K562 (cell line): ENCODE data around the gene KIF19. TPM values are rescaled to one million over a fixed set of nuclear protein-coding genes. Genes with fewer than 3 reads are reported as not detected.

ENCODE experiments used
- ATAC-seq: fragments of 200-7000 bp; cut with Tn5 transposase; 3 replicates; pipeline ENCODE4 v1.9.1; 2020; ENCODE audit warnings: moderate library complexity
- BruUV-seq: library from RNA; stranded (reverse); fragments of 400-500 nt; replicated peaks from 2 replicates; lab custom pipeline; 2021; lab: Mats Ljungman, UMichigan
- CTCF ChIA-PET: fragments of 300-600 bp; formaldehyde crosslinking; extraction: SDS; loops from one replicate; lab custom pipeline; 2021; ENCODE audit warnings: low intra/inter-chr PET ratio; lab: Yijun Ruan, JAX
- POLR2A ChIA-PET: fragments of 300-600, 350-650 bp; sonication (Branson Sonifier 250); formaldehyde crosslinking; extraction: SDS; loops from one replicate; lab custom pipeline; 2021; ENCODE audit warnings: antibody characterized with exemption, inconsistent platforms; lab: Yijun Ruan, JAX
- DNase-seq, 4 experiments: peaks; one replicate each; pipeline versions ENCODE4 v3.0.0 to v3.0.0-alpha.2; 2011 to 2018; ENCODE audit warnings: low spot score in 3 of 4, mixed read lengths in 3 of 4; ENCODE audit errors: extremely low read depth in 1 of 4
- FAIRE-seq: peaks from 2 replicates; lab custom pipeline; 2011; peaks lifted over from hg19 to GRCh38; lab: Jason Lieb, UNC
- H2AFZ ChIP-seq: 2 replicates; pipeline ENCODE4 v1.6.0; 2011; ENCODE audit warnings: low read depth, low read length, control low read depth, inconsistent platforms
- H3K27ac ChIP-seq: fragments of 200-600 bp; 3 replicates; pipeline ENCODE4 v1.8.0; 2011; ENCODE audit warnings: low read depth, mild to moderate bottlenecking, control low read depth, inconsistent platforms, low read length, moderate library complexity, mixed read lengths; ENCODE audit errors: extremely low read depth
- H3K27me3 ChIP-seq, 2 experiments: fragments of 300-600 bp in 1 of 2; 2 replicates in 1 of 2; 3 replicates in 1 of 2; pipeline versions ENCODE4 v1.6.0 to v1.8.0; 2011; ENCODE audit warnings: inconsistent platforms in 2 of 2, low read length in 2 of 2, mild to moderate bottlenecking in 1 of 2, mixed read lengths in 1 of 2, moderate library complexity in 1 of 2; ENCODE audit not compliant: control insufficient read depth in 2 of 2, insufficient read depth in 2 of 2
- H3K36me3 ChIP-seq: fragments of 300-600 bp; 3 replicates; pipeline ENCODE4 v1.8.0; 2011; ENCODE audit warnings: mild to moderate bottlenecking, low read length, inconsistent platforms; ENCODE audit not compliant: control insufficient read depth, insufficient read depth
- H3K4me1 ChIP-seq, 2 experiments: fragments of 200-600 bp in 1 of 2; replicated peaks in 1 of 2; 2 replicates in 1 of 2; 3 replicates in 1 of 2; pipeline versions ENCODE4 v1.5.1 to v1.8.0; 2011; ENCODE audit warnings: inconsistent platforms in 2 of 2, low read length in 2 of 2, mild to moderate bottlenecking in 1 of 2, mixed read lengths in 1 of 2, moderate library complexity in 1 of 2; ENCODE audit not compliant: control insufficient read depth in 2 of 2, insufficient read depth in 2 of 2
- H3K4me2 ChIP-seq: 2 replicates; pipeline ENCODE4 v1.6.1; 2011; ENCODE audit warnings: low read length, control low read depth, inconsistent platforms, mixed read lengths; ENCODE audit not compliant: insufficient read depth
- H3K4me3 ChIP-seq: fragments of 200-600 bp; sonication (generic), shearing (Covaris generic); 2 replicates; pipeline ENCODE4 v1.5.1; 2016; ENCODE audit warnings: control low read depth, inconsistent platforms
- H3K79me2 ChIP-seq: fragments of 200-600 bp; 3 replicates; pipeline ENCODE4 v1.8.0; 2011; ENCODE audit warnings: low read length, inconsistent platforms; ENCODE audit not compliant: control insufficient read depth, insufficient read depth
- H3K9ac ChIP-seq, 2 experiments: 2 replicates each; pipeline versions ENCODE4 v1.6.0 to v1.6.1; 2011; ENCODE audit warnings: low read depth in 2 of 2, low read length in 2 of 2, control low read depth in 1 of 2, inconsistent platforms in 1 of 2, mild to moderate bottlenecking in 1 of 2, mixed read lengths in 1 of 2; ENCODE audit not compliant: insufficient read depth in 1 of 2
- H3K9me1 ChIP-seq: one replicate; pipeline ENCODE4 v1.6.0; 2011; ENCODE audit warnings: inconsistent platforms, mild to moderate bottlenecking, low read length, moderate library complexity; ENCODE audit not compliant: control insufficient read depth, insufficient read depth
- H3K9me3 ChIP-seq: replicated peaks from 2 replicates; pipeline ENCODE4 v1.5.1; 2011; ENCODE audit warnings: low read depth, low read length, inconsistent platforms; ENCODE audit not compliant: control insufficient read depth, insufficient read depth
- H4K20me1 ChIP-seq: replicated peaks from 2 replicates; pipeline ENCODE4 v1.6.1; 2011; ENCODE audit warnings: low read length, inconsistent platforms, mixed read lengths; ENCODE audit not compliant: control insufficient read depth, insufficient read depth
- ATF7 ChIP-seq: fragments of 450-650 bp; IDR thresholded peaks from 2 replicates; pipeline ENCODE4 v1.7.1; 2014; ENCODE audit warnings: mild to moderate bottlenecking, moderate library complexity
- BMI1 ChIP-seq: fragments of 150-350 bp; IDR thresholded peaks from 2 replicates; pipeline ENCODE4 v1.6.1; 2014; ENCODE audit warnings: low read length
- CREB3 ChIP-seq: fragments of 450-650 bp; conservative IDR thresholded peaks from 2 replicates; pipeline ENCODE4 v1.6.1; 2016; ENCODE audit warnings: missing genetic modification characterization, low read depth, mild to moderate bottlenecking, missing compliant biosample characterization, moderate library complexity
- CSDE1 ChIP-seq, 2 experiments: fragments of 450-650 bp; IDR thresholded peaks; 2 replicates each; pipeline ENCODE4 v1.6.1; 2016; ENCODE audit warnings: mild to moderate bottlenecking in 1 of 2
- DACH1 ChIP-seq: fragments of 450-650 bp; IDR thresholded peaks from 2 replicates; pipeline ENCODE4 v1.6.1; 2018; ENCODE audit not compliant: partially characterized antibody
- DIDO1 ChIP-seq: fragments of 450-650 bp; IDR thresholded peaks from 2 replicates; pipeline ENCODE4 v1.6.1; 2016; ENCODE audit warnings: low read depth, missing biosample characterization, missing genetic modification characterization
- HCFC1 ChIP-seq: IDR thresholded peaks from 2 replicates; pipeline ENCODE4 v1.6.1; 2012; ENCODE audit warnings: low read depth, low read length, improper control_type of control experiment
- HDAC2 ChIP-seq: fragments of 450-650 bp; IDR thresholded peaks from 2 replicates; pipeline ENCODE4 v1.6.1; 2016; ENCODE audit warnings: mild to moderate bottlenecking
- KAT8 ChIP-seq: fragments of 450-650 bp; IDR thresholded peaks from 2 replicates; pipeline ENCODE4 v1.6.1; 2016; ENCODE audit warnings: low read depth, mild to moderate bottlenecking
- MAFK ChIP-seq: IDR thresholded peaks from 2 replicates; pipeline ENCODE4 v1.6.1; 2011; ENCODE audit warnings: low read length, improper control_type of control experiment
- MCM5 ChIP-seq: fragments of 450-650 bp; IDR thresholded peaks from 2 replicates; pipeline ENCODE4 v1.6.1; 2016; ENCODE audit warnings: low read depth
- PRPF4 ChIP-seq: fragments of 200-400 bp; formaldehyde crosslinking; IDR thresholded peaks from one replicate; pipeline ENCODE4 v1.6.1; 2017; ENCODE audit warnings: low read length, low read depth, mild to moderate bottlenecking; ENCODE audit not compliant: insufficient read depth, poor library complexity, severe bottlenecking
- RAD51 ChIP-seq: fragments of 450-650 bp; IDR thresholded peaks from 2 replicates; pipeline ENCODE4 v1.7.1; 2016; ENCODE audit warnings: low read depth, mild to moderate bottlenecking, borderline replicate concordance
- SIX5 ChIP-seq, 2 experiments: IDR thresholded peaks; 2 replicates each; pipeline ENCODE4 v1.6.1; 2011; ENCODE audit warnings: low read length in 2 of 2, borderline replicate concordance in 1 of 2, low read depth in 1 of 2, mild to moderate bottlenecking in 1 of 2, moderate library complexity in 1 of 2; ENCODE audit not compliant: insufficient read depth in 1 of 2
- TAF1 ChIP-seq: IDR thresholded peaks from 2 replicates; pipeline ENCODE4 v1.6.1; 2011; ENCODE audit warnings: mild to moderate bottlenecking, low read length, moderate library complexity; ENCODE audit not compliant: insufficient read depth, control insufficient read depth, severe bottlenecking; ENCODE audit errors: extremely low read depth
- TRIM28 ChIP-seq: fragments of 450-650 bp; IDR thresholded peaks from 2 replicates; pipeline ENCODE4 v1.6.1; 2017
- ZFP36 ChIP-seq: fragments of 150-350 bp; IDR thresholded peaks from 2 replicates; pipeline ENCODE4 v1.6.1; 2018; ENCODE audit warnings: low read length, low read depth; ENCODE audit not compliant: partially characterized antibody
- ZNF12 ChIP-seq: sonication (generic); formaldehyde crosslinking; IDR thresholded peaks from 2 replicates; pipeline ENCODE4 v1.4.0; 2020; ENCODE audit warnings: mild to moderate bottlenecking, missing genetic modification reagents
- ZNF175 ChIP-seq: fragments of 200-800 bp; sonication (Bioruptor generic); IDR thresholded peaks from 2 replicates; pipeline ENCODE4 v1.6.1; 2016; ENCODE audit warnings: low read depth, mild to moderate bottlenecking, missing genetic modification characterization, missing compliant biosample characterization
- ZNF277 ChIP-seq: fragments of 250-450 bp; sonication (Bioruptor Pico); IDR thresholded peaks from 2 replicates; pipeline ENCODE4 v1.8.0; 2022; ENCODE audit warnings: inconsistent platforms, mild to moderate bottlenecking, moderate library complexity, borderline replicate concordance
- ZNF75A ChIP-seq: fragments of 450-650 bp; formaldehyde crosslinking; IDR thresholded peaks from 2 replicates; pipeline ENCODE4 v1.4.0; 2020; ENCODE audit warnings: mild to moderate bottlenecking
- WGBS: fragments of 100-300 bp; shearing (Covaris generic); methylation state at CpG from one replicate; pipeline ENCODE4 v1.1.6; 2016; ENCODE audit warnings: low coverage, mixed read lengths; ENCODE audit not compliant: insufficient coverage; ENCODE audit errors: missing lambda C conversion rate; 5-methylcytosine and 5-hydroxymethylcytosine counted together
- in situ Hi-C: fragments of 300-500 bp; cut with MboI; formaldehyde crosslinking; loops from 4 replicates; pipeline ENCODE4 v1.15.0; 2018; ENCODE audit warnings: inconsistent platforms, mixed read lengths
- intact Hi-C: fragments of 100-400 bp; cut with micrococcal nuclease; formaldehyde crosslinking; loops from 2 replicates; pipeline ENCODE4 v1.14.2; 2022
- polyA plus RNA-seq, 8 experiments: library from polyadenylated mRNA; depleted of rRNA in 4 of 8; stranded (reverse) in 5 of 8; unstranded in 3 of 8; fragments of >200 nt; fragmentation: Nextera tagmentation in 2 of 8; fragmentation: Illumina TruSeq in 1 of 8; extraction: Ambion mirVana in 2 of 8; extraction: Trizol in 1 of 8; gene quantifications; 2 replicates each; pipeline versions ENCODE4 v1.2.1 to v1.2.3, GENCODE V29; 2011 to 2014; ENCODE audit warnings: inconsistent platforms in 1 of 8, missing spikeins in 1 of 8
- total RNA-seq, 7 experiments: library from RNA; depleted of rRNA in 6 of 7; stranded (reverse); fragments of >200 nt in 6 of 7; fragmentation: Illumina TruSeq in 2 of 7; extraction: Trizol in 2 of 7; gene quantifications; 2 replicates each; pipeline versions ENCODE4 v1.2.1 to v1.2.3, GENCODE V29; 2011 to 2021; ENCODE audit warnings: low replicate concordance in 1 of 7
- TF ChIP-seq, protein P1 (sequence below), 2 experiments: fragments of 450-650 bp in 1 of 2; sonication (generic) in 1 of 2; formaldehyde crosslinking in 1 of 2; IDR thresholded peaks in 1 of 2; conservative IDR thresholded peaks in 1 of 2; 2 replicates each; pipeline versions ENCODE4 v1.6.1 to v1.8.1; 2016 to 2023; ENCODE audit warnings: mild to moderate bottlenecking in 2 of 2, moderate library complexity in 2 of 2, inconsistent platforms in 1 of 2, missing genetic modification reagents in 1 of 2

KIF19 gene
- total and polyA plus RNA-seq, 9 of the 15 experiments (the other 6 are each of a cell fraction or from before 2014, with no cell fraction given): 0.10 TPM; not detected in 8

- peak; percentile 52 for FAIRE-seq
- no peaks in the 10 kb centered on the region for H3K9me1 ChIP-seq
- POLR2A ChIA-PET: no interaction called here
- intact Hi-C loops (no loop called here), in situ Hi-C loops (no loop called here)
- H4K20me1 ChIP-seq: no peaks in the 10 kb centered on the region
- H3K4me3 ChIP-seq: no peak overlapping the region
- no peak overlapping the region for H3K9ac ChIP-seq
- H3K79me2 ChIP-seq: no peaks in the 10 kb centered on the region
- BruUV-seq: no TSS peak
- H3K4me1 ChIP-seq: peaks cover 0 to 11% of the 10 kb centered on the region in 2 experiments; a peak in 3 of 5 replicates
- H3K36me3 ChIP-seq: no peaks in the 10 kb centered on the region
- H2AFZ ChIP-seq: peak overlapping the region; percentile 62; the same call in 1 of the 2 replicates
- H3K27me3 ChIP-seq: peaks cover 12 to 17% of the 10 kb centered on the region in 2 experiments
- 0 out of 2 replicates have a peak overlapping the region, but pooled peaks have one; percentile 11 for H3K4me2 ChIP-seq
- CTCF ChIA-PET: interaction anchor here (1.5 kb wide), 1 partner anchor 14 kb away, joined by 3 read pairs; no protein-coding TSS in a partner anchor
- H3K27ac ChIP-seq: no peak overlapping the region
- peak; percentile 18 to 61 (median 44) for DNase-seq
- H3K9me3 ChIP-seq: no peaks in the 10 kb centered on the region; the same call in 1 of the 2 replicates
- ATAC-seq: peak; percentile 83
- 0% methylated on average over 5 of the region's 5 CpGs for WGBS
- TF ChIP-seq, protein P1, sequence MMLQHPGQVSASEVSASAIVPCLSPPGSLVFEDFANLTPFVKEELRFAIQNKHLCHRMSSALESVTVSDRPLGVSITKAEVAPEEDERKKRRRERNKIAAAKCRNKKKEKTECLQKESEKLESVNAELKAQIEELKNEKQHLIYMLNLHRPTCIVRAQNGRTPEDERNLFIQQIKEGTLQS (IDR thresholded peaks at IDR 0.05): no peak
- TF ChIP-seq, protein P1 (CRISPR knock-in tag; conservative IDR thresholded peaks at IDR 0.05): no peak
- TF ChIP-seq CREB3 (tag): no peak
- no peak for TF ChIP-seq MAFK
- no peak for TF ChIP-seq PRPF4
- TF ChIP-seq ZFP36: no peak
- TF ChIP-seq ZNF75A: no peak
- no peak for TF ChIP-seq BMI1
- no peak for TF ChIP-seq MCM5
- no peak for TF ChIP-seq TAF1
- no peak for TF ChIP-seq TRIM28
- TF ChIP-seq ZNF175: no peak
- no peak for TF ChIP-seq ATF7
- peak; percentile 82 for TF ChIP-seq HCFC1
- no peak for TF ChIP-seq DACH1
- TF ChIP-seq DIDO1: no peak
- TF ChIP-seq KAT8: no peak
- no peak for TF ChIP-seq CSDE1 (IDR thresholded peaks at IDR 0.05)
- TF ChIP-seq HDAC2: no peak
- peak; percentile 56 to 64; a peak in 3 of 4 replicates for TF ChIP-seq SIX5 (IDR thresholded peaks at IDR 0.05; ENCODE audit: borderline replicate concordance in 1 of 2, insufficient read depth in 1 of 2, low read depth in 1 of 2, low read length in 2 of 2)
- no peak for TF ChIP-seq ZNF12
- TF ChIP-seq ZNF277 (CRISPR knock-in tag): no peak
- peak; percentile 86 for TF ChIP-seq RAD51
These were observed 66.8 kb downstream of the KIF19 start for GRCh38 chr17:74392848-74393247.
